Heart right ventricle (tissue), 16 donors: Measurements from ENCODE around the gene RNU6-8. TPM values are rescaled to one million over a fixed set of nuclear protein-coding genes. Genes with fewer than 3 reads are reported as not detected.
A peak's percentile ranks its signal among the peaks of the same experiment; 100 is the strongest.

Experiments
- ATAC-seq, 8 donors: fragments of 200-7000 bp; cut with Tn5 transposase; one replicate each; pipeline ENCODE4 v1.9.1; 2020; ENCODE audit warnings: mild to moderate bottlenecking in 8 of 8, moderate library complexity in 8 of 8, moderate number of reproducible peaks in 1 of 8
- DNase-seq, 2 donors: peaks; one replicate each; pipeline ENCODE4 v3.0.0-alpha.2; 2020
- H3K27ac ChIP-seq, 10 donors: fragments of 200-600 bp; sonication (generic) in 2 of 10; one replicate each; pipeline versions ENCODE4 v1.5.0 to v1.8.0; 2020 to 2022; ENCODE audit warnings: mild to moderate bottlenecking in 3 of 10
- H3K27me3 ChIP-seq, 7 donors: fragments of 200-600 bp; one replicate each; pipeline ENCODE4 v1.8.0; 2021 to 2022; ENCODE audit warnings: mild to moderate bottlenecking in 2 of 7
- H3K36me3 ChIP-seq, 9 donors: fragments of 200-600 bp; sonication (generic) in 1 of 9; one replicate each; pipeline versions ENCODE4 v1.5.0 to v1.8.0; 2020 to 2022; ENCODE audit warnings: mild to moderate bottlenecking in 2 of 9
- H3K4me1 ChIP-seq, 9 donors: fragments of 200-600 bp; sonication (generic) in 1 of 9; one replicate each; pipeline versions ENCODE4 v1.5.0 to v1.8.0; 2020 to 2022; ENCODE audit warnings: mild to moderate bottlenecking in 4 of 9
- H3K4me3 ChIP-seq, 10 donors: fragments of 200-600 bp; sonication (generic) in 2 of 10; one replicate each; pipeline versions ENCODE4 v1.5.0 to v1.8.0; 2020 to 2022; ENCODE audit warnings: mild to moderate bottlenecking in 7 of 10, moderate library complexity in 2 of 10
- H3K9me3 ChIP-seq, 11 donors: fragments of 200-600 bp in 10 of 11; sonication (generic) in 2 of 11; one replicate each; pipeline versions ENCODE4 v1.5.0 to v1.8.0; 2013 to 2022; ENCODE audit warnings: mild to moderate bottlenecking in 2 of 11, control low read depth in 1 of 11, moderate library complexity in 1 of 11
- WGBS, 2 donors: extraction: QIAGEN DNeasy Blood & Tissue Kit; methylation state at CpG; one replicate each; pipeline ENCODE4 v1.1.7; 2013; ENCODE audit warnings: inconsistent platforms in 1 of 2; 5-methylcytosine and 5-hydroxymethylcytosine counted together
- intact Hi-C, 10 donors: fragments of 100-400 bp; cut with DNase I; formaldehyde crosslinking; loops; one replicate each; pipeline versions ENCODE4 v1.11.1 to v1.14.2; 2022
- polyA plus RNA-seq, 2 donors: library from polyadenylated mRNA; stranded (reverse); fragments of 200-250 nt; gene quantifications; one replicate each; pipeline ENCODE4 v1.2.3, GENCODE V29; 2013
- total RNA-seq, 10 donors: library from RNA; stranded (reverse); fragmentation: NEBNext Ultra II Directional in 3 of 10; extraction: Animal tissue kit (Norgen Biotek cat#: 25700) in 3 of 10; gene quantifications; one replicate each; pipeline versions ENCODE4 v1.2.1 to v1.2.4, GENCODE V29; 2021 to 2023
- TF ChIP-seq, protein P1 (sequence below), 9 donors: fragments of 200-600 bp; sonication (generic) in 2 of 9; IDR thresholded peaks; one replicate each; pipeline versions ENCODE4 v1.5.0 to v1.8.0; 2021 to 2022; ENCODE audit warnings: antibody characterized with exemption in 9 of 9, mild to moderate bottlenecking in 5 of 9, moderate library complexity in 1 of 9
- donor health status: Arrhythmogenic right ventricular cardiomyopathy.
- donor health status: ischemic (EF 13 %, LVEDD 7.1; RV severe dilation, severe dysfunction).
- donor health status: healthy with polysubstance abuse.
- donor health status: DM: no; HTN: yes; CAD: no.
- donor health status: DM: no; HTN: no; CAD: no.
- donor health status: ischemic (EF 25% LVEDD 6.9; RV normal size, moderate dysfunction).
- donor health status: ischemic (EF 25% LVEDD 5.7; RV mildly dilated, moderate dysfunction).
- donor health status: healthy.
- donor health status: DM: yes; HTN: yes; CAD: no.
- donor health status: Ischemic cardiomyopathy.
- donor health status: ischemic (EF 35%, LVEDD 5.7; RV mildly dilated, moderate dysfunction).
- donor health status: nonischemic (EF 11% LVEDD 7.7; RV severe dilation, severe dysfunction).
- donor health status: DM: yes; HTN: yes; CAD: no.
- donor health status: PGD.
- donor health status: ischemic (EF 29% LVEDD 5.4; RV normal size, mild dysfunction).
- donor health status: nonischemic (EF 23%, LVEDD 6.1; RV moderate dilation, normal function).

RNU6-8 gene
- total and polyA plus RNA-seq, 12 donors: not detected

DNA sequence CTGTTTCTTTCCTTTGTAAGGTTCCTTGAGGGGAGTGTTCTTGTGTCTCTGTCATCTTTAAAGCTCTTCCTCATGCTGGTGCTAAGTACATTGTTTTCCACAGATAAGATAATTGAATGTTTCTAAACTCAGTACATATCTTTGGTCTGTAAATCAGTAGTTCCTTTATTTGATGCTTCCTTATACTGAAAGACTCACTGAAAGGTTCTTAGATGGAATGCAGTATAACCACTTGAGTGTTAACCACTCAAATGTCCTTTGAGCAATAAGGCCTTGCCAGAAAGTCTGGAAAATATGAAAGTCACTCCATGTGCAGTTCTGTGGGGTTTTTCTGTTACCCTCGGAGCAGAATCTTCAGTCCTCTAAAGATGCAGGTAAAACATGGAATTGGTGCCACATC is 23.0 kb upstream of the RNU6-8 start:
- peaks cover 0 to 57% (median 19%) of the 10 kb centered on the region in 9 donors for H3K4me1 ChIP-seq
- DNase-seq (no peak), ATAC-seq (no peak)
- intact Hi-C loops: no loop called here
- no peaks in the 10 kb centered on the region for H3K36me3 ChIP-seq
- TF ChIP-seq, protein P1, sequence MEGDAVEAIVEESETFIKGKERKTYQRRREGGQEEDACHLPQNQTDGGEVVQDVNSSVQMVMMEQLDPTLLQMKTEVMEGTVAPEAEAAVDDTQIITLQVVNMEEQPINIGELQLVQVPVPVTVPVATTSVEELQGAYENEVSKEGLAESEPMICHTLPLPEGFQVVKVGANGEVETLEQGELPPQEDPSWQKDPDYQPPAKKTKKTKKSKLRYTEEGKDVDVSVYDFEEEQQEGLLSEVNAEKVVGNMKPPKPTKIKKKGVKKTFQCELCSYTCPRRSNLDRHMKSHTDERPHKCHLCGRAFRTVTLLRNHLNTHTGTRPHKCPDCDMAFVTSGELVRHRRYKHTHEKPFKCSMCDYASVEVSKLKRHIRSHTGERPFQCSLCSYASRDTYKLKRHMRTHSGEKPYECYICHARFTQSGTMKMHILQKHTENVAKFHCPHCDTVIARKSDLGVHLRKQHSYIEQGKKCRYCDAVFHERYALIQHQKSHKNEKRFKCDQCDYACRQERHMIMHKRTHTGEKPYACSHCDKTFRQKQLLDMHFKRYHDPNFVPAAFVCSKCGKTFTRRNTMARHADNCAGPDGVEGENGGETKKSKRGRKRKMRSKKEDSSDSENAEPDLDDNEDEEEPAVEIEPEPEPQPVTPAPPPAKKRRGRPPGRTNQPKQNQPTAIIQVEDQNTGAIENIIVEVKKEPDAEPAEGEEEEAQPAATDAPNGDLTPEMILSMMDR (IDR thresholded peaks at IDR 0.05): no peak
- no peaks in the 10 kb centered on the region for H3K9me3 ChIP-seq
- peak overlapping the region in 6 of 10 donors; percentile 4 to 79 (median 73) for H3K27ac ChIP-seq
- H3K27me3 ChIP-seq: no peaks in the 10 kb centered on the region
- no peak overlapping the region for H3K4me3 ChIP-seq
- 53 to 68% methylated on average over 1 of the region's 1 CpG for WGBS, 2 donors

DNA sequence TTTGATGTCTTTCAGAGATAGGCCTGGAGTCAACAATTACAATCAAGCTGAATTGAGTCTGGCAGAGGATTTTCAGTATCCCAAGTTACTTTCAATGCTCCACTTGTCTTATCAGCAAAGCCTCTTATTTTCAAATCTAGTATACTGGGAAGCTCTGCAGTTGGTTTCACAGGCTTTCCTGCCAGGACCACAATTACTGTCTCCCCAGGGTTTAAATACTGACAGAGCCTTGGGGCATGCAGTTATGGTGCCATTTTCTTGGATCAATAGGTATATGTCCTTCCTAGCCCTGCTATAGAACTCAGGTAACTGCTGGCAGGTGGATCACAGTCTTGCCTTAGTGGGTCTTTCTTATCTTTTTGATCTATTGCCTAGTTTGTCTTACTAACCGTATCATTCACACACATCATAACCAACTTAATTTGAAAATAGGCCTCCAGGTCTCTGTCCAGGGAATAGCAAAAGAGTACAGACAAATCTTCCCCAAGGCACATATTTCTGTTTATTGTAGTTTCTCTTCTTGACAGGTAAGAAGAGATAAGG is 22.4 kb upstream of the RNU6-8 start:
- Histone ChIP-seq H3K4me3 (no peak overlapping the region), H3K36me3 (no peaks in the 10 kb centered on the region), H3K27me3 (no peaks in the 10 kb centered on the region), H3K27ac (peak overlapping the region in 8 of 10 donors; percentile 32 to 79 (median 72)), H3K9me3 (no peaks in the 10 kb centered on the region), H3K4me1 (peaks cover 0 to 51% (median 14%) of the 10 kb centered on the region in 9 donors)
- DNase-seq: no peak
- TF ChIP-seq, protein P1 (IDR thresholded peaks at IDR 0.05): no peak
- no peak for ATAC-seq
- intact Hi-C loops: no loop called here
- WGBS, 2 donors: 39 to 42% methylated on average over 1 of the region's 1 CpG

DNA sequence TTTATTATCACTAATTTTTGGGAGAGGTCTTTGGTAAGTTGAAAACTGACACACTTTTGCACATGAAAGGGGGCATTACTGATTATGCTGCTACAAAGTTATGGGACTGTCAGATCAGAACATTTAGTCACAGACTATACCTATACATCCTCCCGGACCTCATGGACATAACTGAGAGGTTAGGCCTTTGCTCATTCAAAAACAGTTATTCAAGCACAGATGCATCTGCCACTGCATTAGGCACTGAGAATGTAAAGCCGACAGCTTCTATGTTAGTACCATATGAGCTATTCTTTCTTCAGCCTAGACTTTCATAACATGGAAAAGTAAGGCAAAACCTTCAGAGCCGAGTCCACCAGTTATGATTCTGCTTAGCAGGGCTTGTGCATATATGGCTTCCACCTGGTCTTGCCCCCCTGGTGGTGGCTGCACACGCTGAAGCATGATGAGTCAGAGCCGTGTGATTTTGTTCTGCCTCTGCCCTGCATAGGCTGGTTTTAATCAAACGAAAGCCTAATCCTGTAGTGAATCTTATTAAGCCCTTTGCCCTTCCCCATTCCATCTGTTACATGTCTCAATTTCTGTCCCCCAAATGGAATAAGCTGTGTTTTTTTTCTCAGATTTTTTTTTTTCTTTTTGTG is 21.8 kb upstream of the RNU6-8 start:
- ATAC-seq: peak; percentile 65 to 91 (median 90)
- WGBS, 2 donors: 51 to 52% methylated on average over 6 of the region's 6 CpGs
- intact Hi-C loops: no loop called here

DNA sequence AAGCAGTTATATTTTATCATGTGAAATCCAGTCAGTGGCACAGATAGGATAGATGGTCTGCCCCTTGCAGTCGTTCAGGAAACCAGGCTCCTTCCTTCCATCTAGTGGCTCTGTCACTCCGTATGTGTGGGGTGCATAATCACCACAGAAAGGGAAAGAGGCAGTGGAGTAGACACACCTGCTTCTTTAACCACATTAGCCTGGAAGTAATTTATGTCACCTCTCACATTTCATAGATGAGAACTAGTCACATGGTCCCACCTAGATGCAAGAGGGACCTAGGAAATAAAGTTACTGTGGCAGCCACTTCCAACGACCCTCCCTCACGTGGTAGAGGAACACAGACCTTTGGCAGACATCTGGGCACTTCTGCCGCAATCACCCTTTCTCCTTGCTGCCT is 14.2 kb upstream of the RNU6-8 start:
- no peaks in the 10 kb centered on the region for H3K27me3 ChIP-seq
- peak in 1 of 8 donors; percentile 42 for ATAC-seq
- no peaks in the 10 kb centered on the region for H3K36me3 ChIP-seq
- H3K9me3 ChIP-seq: peaks cover 0 to 10% (median 0%) of the 10 kb centered on the region in 11 donors
- 38 to 42% methylated on average over 5 of the region's 5 CpGs for WGBS, 2 donors
- no peak overlapping the region for H3K27ac ChIP-seq
- H3K4me3 ChIP-seq: no peak overlapping the region
- intact Hi-C loops: no loop called here
- peaks cover 0 to 10% (median 0%) of the 10 kb centered on the region in 9 donors for H3K4me1 ChIP-seq
- no peak for DNase-seq
- TF ChIP-seq, protein P1 (IDR thresholded peaks at IDR 0.05): no peak

More for the DNA sequence above, 21.8 kb upstream of the RNU6-8 start:
- no peaks in the 10 kb centered on the region for H3K36me3 ChIP-seq
- TF ChIP-seq, protein P1 (IDR thresholded peaks at IDR 0.05): peak in 8 of 9 donors; percentile 8 to 43 (median 26)
- H3K4me1 ChIP-seq: peaks cover 0 to 45% (median 10%) of the 10 kb centered on the region in 9 donors
- no peak overlapping the region for H3K4me3 ChIP-seq
- DNase-seq: peak; percentile 17 to 30
- H3K27ac ChIP-seq: peak overlapping the region in 8 of 10 donors; percentile 32 to 79 (median 72)
- H3K27me3 ChIP-seq: no peaks in the 10 kb centered on the region
- no peaks in the 10 kb centered on the region for H3K9me3 ChIP-seq
